Measurements from ENCODE around the gene PMPCA. TPM values are rescaled to one million over a fixed set of nuclear protein-coding genes. Genes with fewer than 3 reads are reported as not detected.

Gene PMPCA
- total RNA-seq, 2 donors from 2014 or later: 61.9 to 62.7 TPM

DNA sequence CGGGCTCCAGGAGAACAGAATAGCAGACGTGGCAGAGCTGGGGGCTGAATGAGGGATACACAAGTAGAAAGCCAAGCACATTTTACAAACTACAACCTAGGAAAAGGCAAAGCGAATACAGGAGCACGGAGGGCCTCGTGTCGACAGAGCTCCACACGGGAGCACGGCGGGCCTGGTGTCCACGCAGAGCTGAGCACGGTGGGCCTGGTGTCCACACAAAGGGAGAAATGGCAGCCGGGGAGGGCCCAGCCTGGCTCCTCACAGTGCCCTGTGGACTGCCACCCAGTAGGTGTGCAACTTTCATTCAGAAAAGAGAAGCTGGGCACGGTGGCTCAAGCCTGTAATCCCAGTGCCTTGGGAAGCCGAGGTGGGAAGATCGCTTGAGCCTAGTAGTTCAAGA is 32.6 kb downstream of the PMPCA start:
- peaks cover 4% of the 10 kb centered on the region for H3K4me1 Mint-ChIP-seq (ENCODE audit: low read depth)
- no peak overlapping the region for H3K4me3 Mint-ChIP-seq
- ATAC-seq (replicated peaks in 1 of 2) (no peak), DNase-seq (no peak)
- H3K9me3 Mint-ChIP-seq: no peaks in the 10 kb centered on the region
- no peak overlapping the region for H3K27ac Mint-ChIP-seq
- H3K36me3 Mint-ChIP-seq (ENCODE audit: insufficient read depth in 2 of 2): peaks cover 3 to 22% of the 10 kb centered on the region in 2 donors
- no peaks in the 10 kb centered on the region for H3K27me3 Mint-ChIP-seq (ENCODE audit: low read depth)

DNA sequence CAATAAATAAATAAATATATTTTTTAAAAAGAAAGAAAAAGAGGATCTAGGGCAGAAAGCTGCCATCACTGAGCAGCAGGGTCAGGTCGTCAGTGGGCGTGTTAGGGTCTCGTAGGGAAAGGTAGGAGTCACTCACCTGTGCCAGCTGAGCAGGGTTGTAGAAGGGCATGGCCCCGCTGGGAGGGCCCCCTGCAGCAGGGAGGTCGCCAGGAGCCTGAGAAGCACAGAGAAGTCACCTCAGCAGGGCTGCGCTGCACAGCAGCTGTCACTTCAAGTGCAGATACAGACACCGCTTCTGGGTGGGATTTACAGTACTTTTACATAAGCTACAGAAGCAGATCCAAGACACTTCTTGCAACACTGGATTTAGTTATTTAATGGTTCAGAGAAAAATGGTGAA is 33.2 kb downstream of the PMPCA start:
- Mint-ChIP-seq H3K27ac (no peak overlapping the region), H3K4me3 (no peak overlapping the region), H3K4me1 (ENCODE audit: low read depth) (no peaks in the 10 kb centered on the region), H3K36me3 (ENCODE audit: insufficient read depth in 2 of 2) (peaks cover 3 to 21% of the 10 kb centered on the region in 2 donors), H3K9me3 (no peaks in the 10 kb centered on the region), H3K27me3 (ENCODE audit: low read depth) (no peaks in the 10 kb centered on the region)
- ATAC-seq (replicated peaks in 1 of 2): no peak
- DNase-seq: no peak

DNA sequence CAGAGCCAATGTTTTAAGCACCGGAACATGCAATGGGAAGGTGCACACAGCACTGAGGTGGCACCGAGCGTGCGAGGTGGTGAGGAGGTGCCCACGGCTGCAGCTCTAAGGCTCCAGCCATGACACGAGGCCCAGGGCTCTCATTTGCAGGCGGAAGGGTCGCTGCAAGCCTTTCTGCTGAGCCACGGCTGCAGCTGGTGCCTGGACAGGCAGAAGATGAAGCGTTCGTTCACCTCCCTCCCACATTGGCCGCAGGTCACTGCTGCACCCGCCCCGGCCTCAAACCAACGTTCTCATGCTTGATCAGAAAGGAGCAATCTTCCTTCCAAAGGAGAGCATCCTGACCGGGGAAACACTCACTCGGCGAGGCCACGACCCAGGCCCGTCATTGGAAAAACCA is 33.6 kb downstream of the PMPCA start:
- ATAC-seq (replicated peaks in 1 of 2) (no peak), DNase-seq (no peak)
- H3K4me3 Mint-ChIP-seq: no peak overlapping the region
- H3K27me3 Mint-ChIP-seq (ENCODE audit: low read depth): no peaks in the 10 kb centered on the region
- no peaks in the 10 kb centered on the region for H3K4me1 Mint-ChIP-seq (ENCODE audit: low read depth)
- no peaks in the 10 kb centered on the region for H3K9me3 Mint-ChIP-seq
- peaks cover 3 to 21% of the 10 kb centered on the region in 2 donors for H3K36me3 Mint-ChIP-seq (ENCODE audit: insufficient read depth in 2 of 2)
- H3K27ac Mint-ChIP-seq: no peak overlapping the region

DNA sequence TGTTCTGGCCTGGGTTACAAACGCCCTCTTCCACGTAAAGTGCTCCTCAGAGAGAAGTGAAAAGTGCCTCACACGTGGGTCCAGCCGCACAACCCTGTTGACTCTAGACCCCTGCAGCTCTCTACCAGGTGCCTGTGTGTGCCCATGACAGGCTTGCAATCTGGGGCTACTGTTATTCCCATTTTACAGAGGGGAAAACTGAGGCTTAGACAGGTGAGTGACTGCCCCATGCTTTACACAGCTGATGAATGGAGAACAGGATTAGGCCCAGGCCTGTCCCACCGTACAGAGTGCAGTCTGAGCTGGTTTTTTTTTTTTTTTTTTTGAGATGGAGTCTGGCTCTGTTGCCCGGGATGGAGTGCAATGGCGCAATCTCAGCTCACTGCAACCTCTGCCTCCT is 35.3 kb downstream of the PMPCA start:
- Mint-ChIP-seq H3K36me3 (ENCODE audit: insufficient read depth in 2 of 2) (peaks cover 5 to 23% of the 10 kb centered on the region in 2 donors), H3K27me3 (ENCODE audit: low read depth) (no peaks in the 10 kb centered on the region)

DNA sequence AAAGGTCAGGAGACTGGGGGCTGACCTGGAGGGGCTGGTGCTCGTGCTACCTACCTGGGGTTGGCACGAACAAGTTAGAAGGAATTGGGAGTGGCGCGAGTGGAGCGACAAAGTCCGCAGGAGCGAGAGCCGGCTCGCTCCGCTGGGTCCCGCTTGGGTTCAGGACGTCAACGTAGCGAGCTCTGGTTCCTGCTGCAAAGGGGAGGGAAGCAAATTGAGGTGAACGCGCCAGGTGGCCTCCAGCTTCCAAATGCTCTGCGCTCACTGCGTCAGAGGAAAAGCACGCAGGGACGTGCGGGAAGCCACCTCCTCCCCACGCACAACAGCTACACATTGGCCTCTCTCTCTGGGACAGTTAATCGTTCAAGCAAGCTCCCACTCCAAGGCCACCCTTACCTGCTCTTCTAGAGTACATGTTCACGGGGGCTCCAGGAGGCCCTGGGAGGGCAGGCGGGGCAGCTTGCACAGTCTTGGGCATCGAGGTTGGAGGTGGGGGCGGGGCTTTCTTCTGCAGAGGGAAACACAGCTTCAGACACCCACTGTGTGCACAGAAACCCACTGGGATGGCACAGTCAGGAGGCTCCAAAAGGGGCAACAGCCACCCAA is 36.8 kb downstream of the PMPCA start:
- Mint-ChIP-seq H3K9me3 (no peaks in the 10 kb centered on the region), H3K27ac (no peak overlapping the region), H3K36me3 (ENCODE audit: insufficient read depth in 2 of 2) (peaks cover 5 to 27% of the 10 kb centered on the region in 2 donors), H3K4me1 (ENCODE audit: low read depth) (no peaks in the 10 kb centered on the region), H3K27me3 (ENCODE audit: low read depth) (no peaks in the 10 kb centered on the region), H3K4me3 (no peak overlapping the region)
- ATAC-seq (replicated peaks in 1 of 2) (no peak), DNase-seq (no peak)

More for the DNA sequence above, 35.3 kb downstream of the PMPCA start:
- ATAC-seq (replicated peaks in 1 of 2) (no peak), DNase-seq (no peak)
- no peak overlapping the region for H3K4me3 Mint-ChIP-seq
- H3K4me1 Mint-ChIP-seq (ENCODE audit: low read depth): no peaks in the 10 kb centered on the region
- no peaks in the 10 kb centered on the region for H3K9me3 Mint-ChIP-seq
- H3K27ac Mint-ChIP-seq: no peak overlapping the region

DNA sequence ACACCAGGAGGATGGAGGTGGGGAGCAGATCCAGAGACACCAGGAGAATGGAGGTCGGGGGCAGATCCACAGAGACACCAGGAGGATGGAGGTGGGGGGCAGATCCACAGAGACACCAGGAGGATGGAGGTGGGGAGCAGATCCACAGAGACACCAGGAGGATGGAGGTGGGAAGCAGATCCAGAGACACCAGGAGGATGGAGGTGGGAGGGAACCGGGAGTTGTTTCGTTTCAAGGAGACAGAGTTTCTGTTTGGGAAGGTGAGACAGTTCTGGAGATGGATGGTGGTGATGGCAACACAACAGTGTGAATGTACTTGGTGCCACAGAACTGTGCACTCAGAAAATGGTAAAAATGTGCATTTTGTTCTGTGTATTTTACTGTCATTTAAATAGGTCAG is 38.2 kb downstream of the PMPCA start:
- Mint-ChIP-seq H3K4me1 (ENCODE audit: low read depth) (no peaks in the 10 kb centered on the region), H3K4me3 (no peak overlapping the region), H3K9me3 (no peaks in the 10 kb centered on the region), H3K27me3 (ENCODE audit: low read depth) (no peaks in the 10 kb centered on the region), H3K27ac (no peak overlapping the region), H3K36me3 (ENCODE audit: insufficient read depth in 2 of 2) (peaks cover 7 to 28% of the 10 kb centered on the region in 2 donors)
- DNase-seq (no peak), ATAC-seq (replicated peaks in 1 of 2) (no peak)

DNA sequence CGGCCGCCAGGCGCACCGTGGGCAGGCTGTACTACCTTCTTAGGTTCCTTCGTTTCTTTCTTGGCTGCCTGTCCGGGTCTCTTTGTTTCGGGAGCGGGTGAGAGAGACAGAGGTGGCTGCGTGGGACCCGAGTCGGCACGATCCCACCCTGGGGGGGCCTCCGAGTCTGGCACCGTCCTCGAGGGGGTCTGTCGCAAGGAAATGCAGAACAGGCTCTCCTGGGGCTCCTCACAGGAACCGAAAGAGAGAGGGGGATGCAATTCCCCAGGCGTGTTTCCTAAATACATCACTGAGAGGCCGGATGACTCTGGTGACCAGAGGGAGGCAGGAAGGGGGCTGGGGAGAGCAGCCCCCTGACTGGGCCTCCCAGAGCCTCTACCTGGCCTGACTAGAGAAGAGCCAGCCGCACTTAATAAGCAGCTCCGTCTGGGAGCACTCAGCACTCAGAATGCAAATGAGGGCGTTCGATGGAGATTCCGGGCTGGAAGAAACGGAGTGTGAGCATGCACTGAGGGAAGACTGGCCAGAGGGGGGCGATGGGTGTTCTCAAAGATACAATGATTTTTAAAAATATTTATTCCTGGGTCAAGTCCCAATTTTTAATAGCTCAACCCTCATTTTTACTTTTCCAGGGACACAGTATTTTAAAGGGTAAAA is 40.9 kb downstream of the PMPCA start:
- Mint-ChIP-seq H3K27ac (no peak overlapping the region), H3K27me3 (ENCODE audit: low read depth) (no peaks in the 10 kb centered on the region), H3K4me3 (no peak overlapping the region), H3K9me3 (no peaks in the 10 kb centered on the region), H3K4me1 (ENCODE audit: low read depth) (no peaks in the 10 kb centered on the region), H3K36me3 (ENCODE audit: insufficient read depth in 2 of 2) (peaks cover 7 to 22% of the 10 kb centered on the region in 2 donors)
- no peak for ATAC-seq (replicated peaks in 1 of 2)
- DNase-seq: no peak

DNA sequence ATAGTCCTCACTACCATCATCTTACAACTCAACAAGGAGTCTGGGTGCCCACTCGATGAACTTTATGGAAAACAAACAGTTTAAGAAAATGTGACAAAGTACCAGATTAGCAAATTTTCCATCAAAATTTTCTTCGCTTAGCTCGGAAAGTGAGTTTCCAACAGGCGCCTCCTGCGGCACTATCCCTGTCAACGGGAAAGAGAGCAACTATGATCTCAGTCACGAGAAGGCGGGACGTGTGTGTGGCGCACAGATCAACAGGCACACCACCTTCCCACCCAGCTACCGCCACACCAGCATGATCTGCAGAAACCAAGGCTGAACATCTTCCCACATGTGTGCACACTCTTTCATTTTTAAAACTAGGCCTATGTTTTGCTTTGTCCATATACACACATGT is 42.9 kb downstream of the PMPCA start:
- Mint-ChIP-seq H3K4me3 (no peak overlapping the region), H3K4me1 (ENCODE audit: low read depth) (no peaks in the 10 kb centered on the region), H3K36me3 (ENCODE audit: insufficient read depth in 2 of 2) (peaks cover 7 to 23% of the 10 kb centered on the region in 2 donors), H3K9me3 (no peaks in the 10 kb centered on the region), H3K27me3 (ENCODE audit: low read depth) (no peaks in the 10 kb centered on the region), H3K27ac (no peak overlapping the region)
- no peak for DNase-seq
- ATAC-seq (replicated peaks in 1 of 2): no peak

DNA sequence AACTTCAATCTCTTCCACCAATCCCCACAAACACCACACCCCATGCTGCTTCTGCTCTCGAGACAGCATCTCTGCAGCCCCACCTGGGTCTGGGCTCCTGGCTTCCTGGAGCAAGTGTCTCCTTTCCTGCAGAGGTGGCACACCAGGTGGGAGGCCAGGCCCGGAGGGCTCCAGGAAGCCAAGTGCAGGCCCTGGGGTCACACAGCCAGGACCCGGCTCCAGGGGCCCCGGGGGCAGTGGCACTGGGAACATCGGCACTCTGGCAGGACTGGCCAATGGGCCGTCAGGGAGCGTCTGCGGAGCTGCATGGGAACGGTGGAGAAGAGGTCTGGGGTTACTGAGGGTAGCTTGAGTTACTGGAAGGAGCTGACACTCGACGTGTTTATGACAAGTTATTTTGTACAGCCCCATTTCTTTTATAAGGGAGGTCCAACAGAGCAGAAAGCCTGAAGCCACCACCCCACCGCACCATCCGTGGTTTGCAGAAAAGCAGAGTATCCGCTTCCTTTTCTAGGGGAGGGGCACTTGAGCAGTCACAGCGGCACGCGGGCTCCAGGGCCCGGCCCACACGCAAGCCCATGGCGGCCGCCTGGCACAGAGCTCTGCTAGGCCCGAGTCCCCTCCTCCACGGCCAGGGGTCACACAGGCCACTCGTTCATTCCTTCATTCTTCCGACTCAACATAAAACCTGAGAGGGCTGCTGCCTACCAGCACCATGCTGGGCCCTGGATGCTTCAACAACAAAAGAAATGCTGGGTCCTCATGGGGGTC is 43.8 kb downstream of the PMPCA start:
- Mint-ChIP-seq H3K4me1 (ENCODE audit: low read depth) (no peaks in the 10 kb centered on the region), H3K27me3 (ENCODE audit: low read depth) (no peaks in the 10 kb centered on the region), H3K4me3 (no peak overlapping the region), H3K27ac (no peak overlapping the region), H3K36me3 (ENCODE audit: insufficient read depth in 2 of 2) (peaks cover 7 to 30% of the 10 kb centered on the region in 2 donors), H3K9me3 (no peaks in the 10 kb centered on the region)
- DNase-seq (no peak), ATAC-seq (replicated peaks in 1 of 2) (peak in 1 of 2 donors; percentile 34)

DNA sequence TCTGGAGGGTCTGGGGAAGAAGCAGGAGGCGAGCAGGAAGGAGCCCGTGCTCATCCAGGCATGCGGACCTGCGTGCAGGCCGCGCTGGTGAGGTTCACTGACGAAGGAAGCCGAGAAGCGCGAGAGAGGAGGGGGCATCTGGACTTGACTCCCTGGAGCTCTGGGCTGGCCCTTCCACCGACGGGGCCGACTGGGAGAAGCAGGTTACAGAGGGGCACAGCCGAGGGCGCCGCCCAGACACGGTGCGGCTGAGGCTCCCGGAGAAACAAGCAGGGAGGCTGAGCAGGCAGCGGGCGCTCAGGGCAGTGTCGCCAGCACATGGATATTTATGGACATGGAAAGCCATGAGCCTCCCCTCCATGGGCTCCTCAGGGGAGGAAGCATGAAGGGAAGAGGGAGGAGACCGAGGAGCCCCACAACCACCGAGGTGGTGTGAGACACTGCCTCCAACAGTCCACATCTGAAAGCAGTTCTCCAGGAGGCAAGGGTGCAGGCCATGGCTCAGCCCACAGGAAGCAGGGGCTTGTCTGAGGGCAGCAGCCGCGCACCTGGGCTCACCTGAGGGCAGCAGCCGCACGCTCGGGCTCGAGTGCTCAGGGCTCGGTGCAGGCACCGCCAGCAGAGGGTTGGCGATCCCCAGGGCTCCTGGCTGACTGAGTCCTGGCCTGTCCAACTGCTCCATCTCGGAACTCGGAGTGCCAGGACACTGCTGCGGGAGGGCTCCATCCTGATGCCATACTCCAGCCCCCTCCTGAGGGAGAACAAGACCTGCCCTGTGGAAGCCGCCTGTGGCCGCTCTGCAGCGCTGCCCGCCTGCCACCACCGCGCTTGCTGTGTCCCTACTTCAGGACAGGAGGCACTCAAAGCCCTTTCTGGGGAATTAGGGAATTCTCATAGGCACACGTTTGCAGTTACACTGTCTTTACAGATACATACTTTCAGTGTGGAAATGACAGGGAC is 44.9 kb downstream of the PMPCA start:
- Mint-ChIP-seq H3K9me3 (no peaks in the 10 kb centered on the region), H3K36me3 (ENCODE audit: insufficient read depth in 2 of 2) (peaks cover 5 to 33% of the 10 kb centered on the region in 2 donors), H3K4me1 (ENCODE audit: low read depth) (no peaks in the 10 kb centered on the region), H3K27ac (no peak overlapping the region), H3K4me3 (no peak overlapping the region), H3K27me3 (ENCODE audit: low read depth) (no peaks in the 10 kb centered on the region)
- DNase-seq: no peak
- ATAC-seq (replicated peaks in 1 of 2): no peak

DNA sequence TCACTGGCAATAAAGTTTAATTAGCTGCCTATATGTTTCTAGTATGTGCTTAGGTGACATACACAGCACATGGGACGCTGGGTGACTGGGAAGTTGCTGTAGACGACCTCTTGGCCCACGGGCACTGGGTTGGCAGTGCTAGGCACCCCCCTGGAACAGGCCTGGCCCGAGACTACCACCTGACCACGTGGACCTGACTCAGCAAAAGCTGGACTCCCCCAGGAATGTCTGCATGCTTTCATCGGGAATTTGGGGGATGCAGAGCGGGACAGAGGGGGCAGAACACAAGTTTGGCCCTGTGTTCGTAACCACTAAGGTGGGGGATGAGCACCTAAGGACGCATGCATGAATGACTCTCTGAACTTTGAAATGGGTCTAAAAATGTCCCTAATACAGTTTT is 45.8 kb downstream of the PMPCA start:
- Mint-ChIP-seq H3K27ac (no peak overlapping the region), H3K4me1 (ENCODE audit: low read depth) (no peaks in the 10 kb centered on the region), H3K4me3 (no peak overlapping the region), H3K9me3 (no peaks in the 10 kb centered on the region), H3K36me3 (ENCODE audit: insufficient read depth in 2 of 2) (peaks cover 4 to 29% of the 10 kb centered on the region in 2 donors), H3K27me3 (ENCODE audit: low read depth) (no peaks in the 10 kb centered on the region)
- ATAC-seq (replicated peaks in 1 of 2): no peak
- no peak for DNase-seq

DNA sequence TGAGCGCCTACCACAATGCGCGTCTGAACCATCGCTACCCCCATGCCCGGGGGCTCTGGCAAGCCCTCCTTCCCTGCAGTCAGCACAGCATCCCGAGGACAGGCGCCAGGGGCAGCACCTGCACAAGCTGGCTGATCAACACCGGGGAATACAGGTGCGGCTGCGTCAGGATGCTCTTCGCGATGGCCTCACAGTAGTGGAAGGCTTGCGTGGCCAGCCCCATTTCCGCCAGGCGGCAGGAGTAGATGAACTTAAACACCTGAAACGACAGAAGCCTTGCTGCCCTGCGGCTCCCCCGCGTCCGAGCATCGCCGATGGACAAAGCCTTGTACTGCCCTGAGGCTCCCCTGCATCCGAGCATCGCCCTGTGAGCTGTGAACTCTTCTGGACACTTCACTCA is 46.9 kb downstream of the PMPCA start:
- DNase-seq (no peak), ATAC-seq (replicated peaks in 1 of 2) (no peak)
- Mint-ChIP-seq H3K36me3 (ENCODE audit: insufficient read depth in 2 of 2) (peaks cover 8 to 35% of the 10 kb centered on the region in 2 donors), H3K27me3 (ENCODE audit: low read depth) (no peaks in the 10 kb centered on the region), H3K4me1 (ENCODE audit: low read depth) (no peaks in the 10 kb centered on the region), H3K27ac (no peak overlapping the region), H3K4me3 (no peak overlapping the region), H3K9me3 (no peaks in the 10 kb centered on the region)

DNA sequence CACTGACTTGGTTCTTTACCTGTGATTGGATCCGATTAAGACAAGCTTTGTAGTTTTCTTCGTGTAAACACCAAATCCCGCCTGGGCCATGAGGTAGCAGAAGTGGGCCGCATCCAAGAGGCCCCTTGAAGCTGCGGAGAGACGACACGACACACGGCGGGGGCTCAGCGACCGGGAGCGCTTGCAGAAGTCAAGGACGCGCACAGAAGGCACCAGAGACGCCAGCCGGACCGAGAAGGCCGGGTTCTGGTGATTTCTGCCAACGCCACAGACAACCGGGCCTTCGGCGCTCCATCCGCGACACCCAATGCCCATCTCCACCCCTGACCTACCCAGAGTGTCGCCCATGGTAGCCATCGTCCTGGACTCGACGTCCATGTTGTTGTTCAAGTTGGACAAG is 49.0 kb downstream of the PMPCA start:
- DNase-seq: no peak
- Mint-ChIP-seq H3K4me1 (ENCODE audit: low read depth) (no peaks in the 10 kb centered on the region), H3K36me3 (ENCODE audit: insufficient read depth in 2 of 2) (peaks cover 7 to 32% of the 10 kb centered on the region in 2 donors), H3K27ac (no peak overlapping the region), H3K9me3 (no peaks in the 10 kb centered on the region), H3K4me3 (no peak overlapping the region), H3K27me3 (ENCODE audit: low read depth) (no peaks in the 10 kb centered on the region)
- no peak for ATAC-seq (replicated peaks in 1 of 2)
